Stomach smooth muscle (tissue), 2 donors: ENCODE results near the gene ANKH.

ENCODE experiments used
- H3K27ac ChIP-seq: one replicate; pipeline ENCODE4 v1.7.0; 2013; ENCODE audit warnings: mild to moderate bottlenecking, low read length, inconsistent platforms
- H3K27me3 ChIP-seq, 2 donors: one replicate each; pipeline ENCODE4 v1.7.0; 2013; ENCODE audit warnings: low read length in 2 of 2; ENCODE audit not compliant: insufficient read depth in 2 of 2, control insufficient read depth in 1 of 2
- H3K36me3 ChIP-seq, 2 donors: one replicate each; pipeline ENCODE4 v1.7.0; 2013; ENCODE audit warnings: low read length in 2 of 2; ENCODE audit not compliant: control insufficient read depth in 2 of 2, insufficient read depth in 2 of 2
- H3K4me1 ChIP-seq: one replicate; pipeline ENCODE4 v1.7.0; 2013; ENCODE audit warnings: low read length; ENCODE audit not compliant: control insufficient read depth, insufficient read depth
- H3K4me3 ChIP-seq, 2 donors: one replicate each; pipeline ENCODE4 v1.7.0; 2013; ENCODE audit warnings: low read length in 2 of 2
- H3K9ac ChIP-seq, 2 donors: one replicate each; pipeline ENCODE4 v1.7.0; 2013; ENCODE audit warnings: low read length in 2 of 2, mild to moderate bottlenecking in 1 of 2
- H3K9me3 ChIP-seq, 2 donors: one replicate each; pipeline ENCODE4 v1.7.0; 2013; ENCODE audit warnings: low read length in 2 of 2; ENCODE audit not compliant: control insufficient read depth in 2 of 2
- donor health status: healthy.
- donor health status: Pancreatic carcinoma.

ANKH gene

GRCh38 chr5:14745188-14745563 lies 126.4 kb downstream of the ANKH start:
- no peak overlapping the region for H3K4me3 ChIP-seq
- H3K9me3 ChIP-seq: no peaks in the 10 kb centered on the region
- peaks cover 2% of the 10 kb centered on the region for H3K4me1 ChIP-seq
- H3K27ac ChIP-seq: no peak overlapping the region
- H3K36me3 ChIP-seq: peaks cover 21% of the 10 kb centered on the region in 2 donors
- H3K27me3 ChIP-seq: no peaks in the 10 kb centered on the region
- no peak overlapping the region for H3K9ac ChIP-seq

GRCh38 chr5:14744296-14745187 lies 127.0 kb downstream of the ANKH start:
- no peaks in the 10 kb centered on the region for H3K9me3 ChIP-seq
- H3K4me1 ChIP-seq: peaks cover 2% of the 10 kb centered on the region
- H3K9ac ChIP-seq: no peak overlapping the region
- no peaks in the 10 kb centered on the region for H3K27me3 ChIP-seq
- H3K4me3 ChIP-seq: no peak overlapping the region
- peaks cover 20 to 21% of the 10 kb centered on the region in 2 donors for H3K36me3 ChIP-seq
- H3K27ac ChIP-seq: no peak overlapping the region

- Histone ChIP-seq H3K27ac (no peak overlapping the region), H3K4me1 (peaks cover 2% of the 10 kb centered on the region), H3K9ac (no peak overlapping the region), H3K4me3 (no peak overlapping the region), H3K27me3 (no peaks in the 10 kb centered on the region), H3K9me3 (no peaks in the 10 kb centered on the region), H3K36me3 (peaks cover 20% of the 10 kb centered on the region in 2 donors)
Measured at GRCh38 chr5:14743601-14744295, 127.8 kb downstream of the ANKH start.

DNA sequence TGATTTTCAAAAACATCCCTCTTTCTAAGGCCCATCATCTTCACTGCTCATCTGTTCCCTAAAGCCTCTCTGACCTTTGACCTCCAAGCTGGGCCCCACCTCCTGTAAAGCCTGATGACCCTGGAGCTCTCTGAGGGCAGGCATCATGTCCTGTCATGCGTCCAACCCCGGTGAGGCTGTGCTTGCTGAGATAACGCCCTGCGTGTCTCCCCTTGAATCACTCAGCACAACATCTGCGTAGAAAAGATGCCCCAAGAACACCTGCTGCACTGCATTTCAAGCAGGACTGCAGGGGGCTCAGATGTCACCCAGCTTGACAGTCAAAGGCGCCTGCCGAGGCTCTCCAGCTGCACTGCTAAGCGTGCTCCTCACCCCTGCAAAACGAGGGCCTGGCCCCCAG lies 129.1 kb downstream of the ANKH start:
- no peaks in the 10 kb centered on the region for H3K27me3 ChIP-seq
- peaks cover 2% of the 10 kb centered on the region for H3K4me1 ChIP-seq
- no peaks in the 10 kb centered on the region for H3K9me3 ChIP-seq
- no peak overlapping the region for H3K27ac ChIP-seq
- no peak overlapping the region for H3K4me3 ChIP-seq
- H3K36me3 ChIP-seq: peaks cover 13 to 22% of the 10 kb centered on the region in 2 donors
- H3K9ac ChIP-seq: no peak overlapping the region

GRCh38 chr5:14741801-14742440 lies 129.7 kb downstream of the ANKH start:
- H3K36me3 ChIP-seq: peaks cover 13 to 25% of the 10 kb centered on the region in 2 donors
- no peak overlapping the region for H3K4me3 ChIP-seq
- H3K27me3 ChIP-seq: no peaks in the 10 kb centered on the region
- no peak overlapping the region for H3K9ac ChIP-seq
- no peak overlapping the region for H3K27ac ChIP-seq
- peaks cover 2% of the 10 kb centered on the region for H3K4me1 ChIP-seq
- no peaks in the 10 kb centered on the region for H3K9me3 ChIP-seq

GRCh38 chr5:14741131-14741530 lies 130.4 kb downstream of the ANKH start:
- H3K9me3 ChIP-seq: no peaks in the 10 kb centered on the region
- H3K27me3 ChIP-seq: no peaks in the 10 kb centered on the region
- H3K4me3 ChIP-seq: no peak overlapping the region
- peaks cover 13 to 28% of the 10 kb centered on the region in 2 donors for H3K36me3 ChIP-seq
- no peak overlapping the region for H3K27ac ChIP-seq
- no peak overlapping the region for H3K9ac ChIP-seq
- H3K4me1 ChIP-seq: peaks cover 2% of the 10 kb centered on the region

GRCh38 chr5:14739981-14740380 lies 131.6 kb downstream of the ANKH start:
- H3K4me1 ChIP-seq: peaks cover 2% of the 10 kb centered on the region
- no peak overlapping the region for H3K27ac ChIP-seq
- peaks cover 13 to 22% of the 10 kb centered on the region in 2 donors for H3K36me3 ChIP-seq

GRCh38 chr5:14739538-14739937 lies 132.0 kb downstream of the ANKH start:
- no peak overlapping the region for H3K4me3 ChIP-seq
- H3K9ac ChIP-seq: no peak overlapping the region
- no peaks in the 10 kb centered on the region for H3K9me3 ChIP-seq
- H3K27ac ChIP-seq: no peak overlapping the region
- peaks cover 13 to 22% of the 10 kb centered on the region in 2 donors for H3K36me3 ChIP-seq
- H3K4me1 ChIP-seq: peaks cover 2% of the 10 kb centered on the region
- H3K27me3 ChIP-seq: no peaks in the 10 kb centered on the region

More at GRCh38 chr5:14739981-14740380, 131.6 kb downstream of the ANKH start:
- Histone ChIP-seq H3K9ac (no peak overlapping the region), H3K27me3 (no peaks in the 10 kb centered on the region), H3K9me3 (no peaks in the 10 kb centered on the region), H3K4me3 (no peak overlapping the region)

DNA sequence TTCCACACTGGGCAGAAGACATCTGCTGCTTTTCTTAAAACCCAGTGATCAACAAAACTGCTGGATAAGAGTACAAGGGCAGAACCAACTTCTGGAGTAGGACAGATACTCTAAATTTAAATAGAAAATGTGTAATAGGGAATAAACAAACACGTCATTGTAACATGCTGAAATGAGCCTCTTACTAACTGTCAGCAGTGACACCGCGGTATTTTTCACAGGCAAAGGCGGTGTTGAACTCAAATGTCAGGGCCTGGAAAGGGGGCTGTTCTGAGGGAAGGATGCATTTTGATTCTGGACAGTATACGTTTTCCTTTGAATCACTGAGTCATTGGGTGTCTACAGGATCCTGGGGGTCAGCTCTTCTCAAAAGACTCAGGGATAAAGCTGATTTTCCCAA lies 133.5 kb downstream of the ANKH start:
- peaks cover 2% of the 10 kb centered on the region for H3K4me1 ChIP-seq
- H3K9me3 ChIP-seq: no peaks in the 10 kb centered on the region
- no peak overlapping the region for H3K27ac ChIP-seq
- H3K36me3 ChIP-seq: peaks cover 13 to 17% of the 10 kb centered on the region in 2 donors
- H3K4me3 ChIP-seq: no peak overlapping the region
- H3K27me3 ChIP-seq: no peaks in the 10 kb centered on the region
- H3K9ac ChIP-seq: no peak overlapping the region

GRCh38 chr5:14737291-14737690 lies 134.3 kb downstream of the ANKH start:
- H3K27ac ChIP-seq: no peak overlapping the region
- peaks cover 10 to 15% of the 10 kb centered on the region in 2 donors for H3K36me3 ChIP-seq
- no peaks in the 10 kb centered on the region for H3K27me3 ChIP-seq
- H3K9me3 ChIP-seq: no peaks in the 10 kb centered on the region
- no peak overlapping the region for H3K9ac ChIP-seq
- H3K4me1 ChIP-seq: peaks cover 2% of the 10 kb centered on the region
- H3K4me3 ChIP-seq: no peak overlapping the region
